ENCODE results near the gene UBL7. TPM values are rescaled to one million over a fixed set of nuclear protein-coding genes. Genes with fewer than 3 reads are reported as not detected.
A peak's percentile ranks its signal among the peaks of the same experiment; 100 is the strongest.

The UBL7 gene
- total and polyA plus RNA-seq, 10 of the 15 experiments (the other 5 are each of a cell fraction or from before 2014, with no cell fraction given) = 25.9 to 145 (median 90.1) TPM

DNA sequence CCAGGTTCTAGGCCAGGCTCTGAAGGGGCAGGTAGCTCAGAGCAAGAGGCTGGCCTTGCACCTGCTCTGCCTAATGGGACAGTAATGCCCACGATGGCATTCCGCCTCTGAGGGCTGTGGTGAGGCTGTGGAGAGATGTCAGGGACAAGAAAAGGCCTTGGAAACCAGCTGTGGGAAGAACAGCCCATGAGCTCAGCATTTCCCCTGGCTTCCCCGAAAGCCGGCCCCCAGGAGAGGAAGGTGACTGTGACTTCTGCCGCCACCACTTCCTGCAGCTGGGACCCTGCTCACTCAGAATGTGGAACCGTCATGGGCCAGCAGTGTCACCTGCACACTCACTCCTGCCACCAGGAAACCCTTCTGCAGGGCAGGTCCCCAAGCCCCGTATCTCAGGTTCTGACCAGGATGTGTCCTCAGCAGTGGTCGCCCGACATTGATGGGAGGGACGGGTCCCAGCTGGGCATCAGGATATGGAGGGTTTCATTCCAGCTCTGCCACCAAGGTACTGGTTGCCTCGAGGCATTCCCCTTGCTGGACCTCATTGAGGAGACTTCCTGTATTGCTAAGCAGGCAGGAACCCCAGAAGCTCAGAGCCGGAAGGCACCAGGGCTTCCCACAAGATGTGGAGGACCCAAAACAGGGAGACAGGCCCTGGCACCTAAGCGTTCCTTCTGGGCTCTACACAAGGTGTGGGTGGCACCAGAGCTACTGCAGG lies 57.9 kb downstream of the UBL7 start (continued):
- TF ChIP-seq CHD4 (IDR thresholded peaks at IDR 0.05) (peak; percentile 23; the same call in 1 of the 2 replicates), RAD51 (IDR thresholded peaks at IDR 0.05) (no peak), SMAD5 (IDR thresholded peaks at IDR 0.05; ENCODE audit: low read depth) (no peak), KLF5 (IDR thresholded peaks at IDR 0.05; ENCODE audit: partially characterized antibody) (no peak), TBL1XR1 (IDR thresholded peaks at IDR 0.05; ENCODE audit: low read depth, low read length) (peak; percentile 95), SP1 (IDR thresholded peaks at IDR 0.05; ENCODE audit: low read depth, low read length) (peak; percentile 28), CBFB (IDR thresholded peaks at IDR 0.05; ENCODE audit: low read depth) (peak; percentile 85; the same call in 1 of the 2 replicates), BHLHE40 (IDR thresholded peaks at IDR 0.05; ENCODE audit: borderline replicate concordance in 1 of 2, low read depth in 2 of 2, low read length in 1 of 2) (peak; percentile 85 to 90), CREB1 (IDR thresholded peaks at IDR 0.05; ENCODE audit: low read depth) (no peak), NR2C2 (IDR thresholded peaks at IDR 0.05; ENCODE audit: borderline replicate concordance, control insufficient read depth, insufficient read length, low read depth) (no peak), ASH2L (IDR thresholded peaks at IDR 0.05; ENCODE audit: borderline replicate concordance, low read depth) (no peak), RB1 (IDR thresholded peaks at IDR 0.05; ENCODE audit: borderline replicate concordance) (no peak; the same call in 1 of the 2 replicates), CREM (IDR thresholded peaks at IDR 0.05; ENCODE audit: low read depth) (peak; percentile 92), SMC3 (IDR thresholded peaks at IDR 0.05; ENCODE audit: borderline replicate concordance, low read length) (no peak; the same call in 1 of the 2 replicates), RUNX3 (IDR thresholded peaks at IDR 0.05; ENCODE audit: low read length) (no peak), SREBF1 (IDR thresholded peaks at IDR 0.05; ENCODE audit: low read length) (no peak), FOXK2 (IDR thresholded peaks at IDR 0.05) (no peak), FOS (IDR thresholded peaks at IDR 0.05; ENCODE audit: borderline replicate concordance, extremely low read depth, insufficient read length) (no peak), ETV6 (conservative IDR thresholded peaks at IDR 0.05 in 1 of 2, IDR thresholded peaks at IDR 0.05 in 1 of 2; ENCODE audit: borderline replicate concordance in 1 of 2, low read depth in 1 of 2) (peak in 1 of 2 experiments; percentile 100; a peak in 2 of 4 replicates), YY1 (IDR thresholded peaks at IDR 0.05; ENCODE audit: low read depth, low read length) (no peak; the same call in 1 of the 2 replicates), BCLAF1 (IDR thresholded peaks at IDR 0.05) (no peak)
- TF ChIP-seq, protein P1, sequence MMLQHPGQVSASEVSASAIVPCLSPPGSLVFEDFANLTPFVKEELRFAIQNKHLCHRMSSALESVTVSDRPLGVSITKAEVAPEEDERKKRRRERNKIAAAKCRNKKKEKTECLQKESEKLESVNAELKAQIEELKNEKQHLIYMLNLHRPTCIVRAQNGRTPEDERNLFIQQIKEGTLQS (IDR thresholded peaks at IDR 0.05; ENCODE audit: borderline replicate concordance, extremely low read depth, low read depth, low read length) = no peak
- TF ChIP-seq, protein P2, sequence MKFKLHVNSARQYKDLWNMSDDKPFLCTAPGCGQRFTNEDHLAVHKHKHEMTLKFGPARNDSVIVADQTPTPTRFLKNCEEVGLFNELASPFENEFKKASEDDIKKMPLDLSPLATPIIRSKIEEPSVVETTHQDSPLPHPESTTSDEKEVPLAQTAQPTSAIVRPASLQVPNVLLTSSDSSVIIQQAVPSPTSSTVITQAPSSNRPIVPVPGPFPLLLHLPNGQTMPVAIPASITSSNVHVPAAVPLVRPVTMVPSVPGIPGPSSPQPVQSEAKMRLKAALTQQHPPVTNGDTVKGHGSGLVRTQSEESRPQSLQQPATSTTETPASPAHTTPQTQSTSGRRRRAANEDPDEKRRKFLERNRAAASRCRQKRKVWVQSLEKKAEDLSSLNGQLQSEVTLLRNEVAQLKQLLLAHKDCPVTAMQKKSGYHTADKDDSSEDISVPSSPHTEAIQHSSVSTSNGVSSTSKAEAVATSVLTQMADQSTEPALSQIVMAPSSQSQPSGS (IDR thresholded peaks at IDR 0.05; ENCODE audit: low read length) = no peak
- TF ChIP-seq, protein P3, sequence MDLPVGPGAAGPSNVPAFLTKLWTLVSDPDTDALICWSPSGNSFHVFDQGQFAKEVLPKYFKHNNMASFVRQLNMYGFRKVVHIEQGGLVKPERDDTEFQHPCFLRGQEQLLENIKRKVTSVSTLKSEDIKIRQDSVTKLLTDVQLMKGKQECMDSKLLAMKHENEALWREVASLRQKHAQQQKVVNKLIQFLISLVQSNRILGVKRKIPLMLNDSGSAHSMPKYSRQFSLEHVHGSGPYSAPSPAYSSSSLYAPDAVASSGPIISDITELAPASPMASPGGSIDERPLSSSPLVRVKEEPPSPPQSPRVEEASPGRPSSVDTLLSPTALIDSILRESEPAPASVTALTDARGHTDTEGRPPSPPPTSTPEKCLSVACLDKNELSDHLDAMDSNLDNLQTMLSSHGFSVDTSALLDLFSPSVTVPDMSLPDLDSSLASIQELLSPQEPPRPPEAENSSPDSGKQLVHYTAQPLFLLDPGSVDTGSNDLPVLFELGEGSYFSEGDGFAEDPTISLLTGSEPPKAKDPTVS (IDR thresholded peaks at IDR 0.05; ENCODE audit: low read depth, low read length) = no peak

All from GM12878 (cell line).